H9 (cell line): ENCODE data around the gene DBH. TPM values are rescaled to one million over a fixed set of nuclear protein-coding genes. Genes with fewer than 3 reads are reported as not detected.

Experiments used
- DNase-seq: peaks from one replicate; pipeline ENCODE4 v3.0.0-alpha.2; 2017
- H2AFZ ChIP-seq: one replicate; pipeline ENCODE4 v1.6.1; 2013; ENCODE audit warnings: mild to moderate bottlenecking, low read length, control low read depth, moderate library complexity
- H2AK5ac ChIP-seq: 2 replicates; pipeline ENCODE4 v1.6.1; 2013; ENCODE audit warnings: low read length, control low read depth, mixed read lengths; ENCODE audit not compliant: insufficient read length
- H2BK120ac ChIP-seq: one replicate; pipeline ENCODE4 v1.6.1; 2013; ENCODE audit warnings: low read depth, mild to moderate bottlenecking, low read length, control low read depth, inconsistent platforms; ENCODE audit not compliant: poor library complexity, severe bottlenecking
- H2BK12ac ChIP-seq: 2 replicates; pipeline ENCODE4 v1.6.1; 2013; ENCODE audit warnings: low read length, control low read depth, mixed read lengths, low read depth; ENCODE audit not compliant: insufficient read length
- H2BK15ac ChIP-seq: 2 replicates; pipeline ENCODE4 v1.6.1; 2013; ENCODE audit warnings: low read depth, low read length, control low read depth
- H2BK20ac ChIP-seq: one replicate; pipeline ENCODE4 v1.6.1; 2013; ENCODE audit warnings: low read depth, mild to moderate bottlenecking, low read length, control low read depth, inconsistent platforms; ENCODE audit not compliant: poor library complexity, severe bottlenecking
- H2BK5ac ChIP-seq: 2 replicates; pipeline ENCODE4 v1.6.1; 2013; ENCODE audit warnings: low read length, control low read depth, mixed read lengths; ENCODE audit not compliant: insufficient read length
- H3K14ac ChIP-seq: 2 replicates; pipeline ENCODE4 v1.6.1; 2013; ENCODE audit warnings: low read length, control low read depth; ENCODE audit not compliant: insufficient read depth
- H3K18ac ChIP-seq: 2 replicates; pipeline ENCODE4 v1.6.1; 2013; ENCODE audit warnings: low read depth, mild to moderate bottlenecking, mixed read lengths, low read length, control low read depth; ENCODE audit not compliant: insufficient read length
- H3K23ac ChIP-seq: 2 replicates; pipeline ENCODE4 v1.6.1; 2013; ENCODE audit warnings: low read length, control low read depth, mixed read lengths, low read depth; ENCODE audit not compliant: insufficient read length
- H3K23me2 ChIP-seq: 2 replicates; pipeline ENCODE4 v1.6.1; 2013; ENCODE audit warnings: low read depth, mild to moderate bottlenecking, mixed read lengths, low read length, control low read depth; ENCODE audit not compliant: insufficient read length, poor library complexity, severe bottlenecking
- H3K27ac ChIP-seq: 2 replicates; pipeline ENCODE4 v1.5.1; 2013; ENCODE audit warnings: low read length, control low read depth, mixed read lengths, low read depth; ENCODE audit not compliant: insufficient read length
- H3K27me3 ChIP-seq: 2 replicates; pipeline ENCODE4 v1.6.1; 2013; ENCODE audit warnings: low read length, control low read depth, inconsistent platforms; ENCODE audit not compliant: insufficient read depth
- H3K4ac ChIP-seq: 2 replicates; pipeline ENCODE4 v1.6.1; 2013; ENCODE audit warnings: low read depth, mild to moderate bottlenecking, control low read depth, inconsistent platforms, low read length, moderate library complexity
- H3K4me1 ChIP-seq: 2 replicates; pipeline ENCODE4 v1.6.1; 2013; ENCODE audit warnings: low read length, control low read depth, inconsistent platforms; ENCODE audit not compliant: insufficient read depth
- H3K4me2 ChIP-seq: 2 replicates; pipeline ENCODE4 v1.6.1; 2013; ENCODE audit warnings: low read length, control low read depth, mixed read lengths; ENCODE audit not compliant: insufficient read length, insufficient read depth
- H3K56ac ChIP-seq: 2 replicates; pipeline ENCODE4 v1.6.1; 2013; ENCODE audit warnings: low read depth, mild to moderate bottlenecking, mixed read lengths, low read length, control low read depth; ENCODE audit not compliant: insufficient read length
- H3K79me1 ChIP-seq: 2 replicates; pipeline ENCODE4 v1.6.1; 2013; ENCODE audit warnings: low read depth, mild to moderate bottlenecking, moderate library complexity, low read length, control low read depth, inconsistent platforms; ENCODE audit not compliant: insufficient read depth, poor library complexity, severe bottlenecking
- H3K79me2 ChIP-seq: 2 replicates; pipeline ENCODE4 v1.6.1; 2013; ENCODE audit warnings: low read length, control low read depth, inconsistent platforms; ENCODE audit not compliant: insufficient read depth
- H3K9ac ChIP-seq: 2 replicates; pipeline ENCODE4 v1.6.1; 2013; ENCODE audit warnings: low read length, control low read depth, mixed read lengths; ENCODE audit not compliant: insufficient read length; ENCODE audit errors: extremely low read depth
- H3K9me3 ChIP-seq: one replicate; pipeline ENCODE4 v1.6.1; 2013; ENCODE audit warnings: low read depth, low read length, inconsistent platforms; ENCODE audit not compliant: control insufficient read depth
- H3T11ph ChIP-seq: one replicate; pipeline ENCODE4 v1.6.1; 2013; ENCODE audit warnings: mild to moderate bottlenecking, low read length, control low read depth, inconsistent platforms
- H4K20me1 ChIP-seq: one replicate; pipeline ENCODE4 v1.6.1; 2013; ENCODE audit not compliant: control insufficient read depth, insufficient read length, insufficient read depth
- H4K5ac ChIP-seq: 2 replicates; pipeline ENCODE4 v1.6.1; 2013; ENCODE audit warnings: low read depth, mild to moderate bottlenecking, mixed read lengths, low read length, control low read depth; ENCODE audit not compliant: insufficient read length
- H4K8ac ChIP-seq: replicated peaks from 2 replicates; pipeline ENCODE4 v1.6.1; 2013; ENCODE audit warnings: low read length, control low read depth, mixed read lengths, low read depth; ENCODE audit not compliant: insufficient read length
- H4K91ac ChIP-seq: 2 replicates; pipeline ENCODE4 v1.6.1; 2013; ENCODE audit warnings: low read depth, mild to moderate bottlenecking, moderate library complexity, mixed read lengths, low read length, control low read depth; ENCODE audit not compliant: insufficient read length
- H3K27ac Mint-ChIP-seq, 3 experiments: 2 replicates in 2 of 3; 3 replicates in 1 of 3; pipeline ENCODE4 v1.8.0; 2020 to 2021; ENCODE audit warnings: mixed read lengths in 3 of 3, mild to moderate bottlenecking in 1 of 3, moderate library complexity in 1 of 3
- H3K27me3 Mint-ChIP-seq: 2 replicates; pipeline ENCODE4 v1.8.0; 2021; ENCODE audit warnings: low read depth, mild to moderate bottlenecking, moderate library complexity, mixed read lengths
- H3K36me3 Mint-ChIP-seq, 3 experiments: 2 replicates in 2 of 3; 3 replicates in 1 of 3; pipeline ENCODE4 v1.8.0; 2020 to 2021; ENCODE audit warnings: low read depth in 3 of 3, mixed read lengths in 3 of 3; ENCODE audit not compliant: insufficient read depth in 1 of 3
- H3K4me1 Mint-ChIP-seq, 2 experiments: 2 replicates each; pipeline ENCODE4 v1.8.0; 2020; ENCODE audit warnings: mixed read lengths in 2 of 2
- H3K4me3 Mint-ChIP-seq, 2 experiments: 2 replicates in 1 of 2; 3 replicates in 1 of 2; pipeline ENCODE4 v1.8.0; 2020 to 2021; ENCODE audit warnings: mild to moderate bottlenecking in 2 of 2, mixed read lengths in 2 of 2, moderate library complexity in 1 of 2
- H3K9me3 Mint-ChIP-seq, 2 experiments: 2 replicates in 1 of 2; 3 replicates in 1 of 2; pipeline ENCODE4 v1.8.0; 2020; ENCODE audit warnings: mild to moderate bottlenecking in 2 of 2, mixed read lengths in 2 of 2, moderate library complexity in 1 of 2
- WGBS: extraction: QIAGEN DNeasy Blood & Tissue Kit; methylation state at CpG from one replicate; pipeline ENCODE4 v1.1.7; 2013; ENCODE audit warnings: missing lambda C conversion rate, low lambda C conversion rate, mixed read lengths; ENCODE audit not compliant: insufficient read length; ENCODE audit errors: extremely low coverage; 5-methylcytosine and 5-hydroxymethylcytosine counted together
- total RNA-seq: library from RNA; stranded (reverse); gene quantifications from 2 replicates; pipeline ENCODE4 v1.2.1, GENCODE V29; 2021
- TF ChIP-seq, protein P1 (sequence below): fragments of 200-600 bp; sonication (generic); conservative IDR thresholded peaks from 3 replicates; pipeline ENCODE4 v1.8.0; 2021; ENCODE audit warnings: antibody characterized with exemption, mild to moderate bottlenecking

DBH gene
- total RNA-seq, 1 experiment from 2014 or later, result not detected

DNA sequence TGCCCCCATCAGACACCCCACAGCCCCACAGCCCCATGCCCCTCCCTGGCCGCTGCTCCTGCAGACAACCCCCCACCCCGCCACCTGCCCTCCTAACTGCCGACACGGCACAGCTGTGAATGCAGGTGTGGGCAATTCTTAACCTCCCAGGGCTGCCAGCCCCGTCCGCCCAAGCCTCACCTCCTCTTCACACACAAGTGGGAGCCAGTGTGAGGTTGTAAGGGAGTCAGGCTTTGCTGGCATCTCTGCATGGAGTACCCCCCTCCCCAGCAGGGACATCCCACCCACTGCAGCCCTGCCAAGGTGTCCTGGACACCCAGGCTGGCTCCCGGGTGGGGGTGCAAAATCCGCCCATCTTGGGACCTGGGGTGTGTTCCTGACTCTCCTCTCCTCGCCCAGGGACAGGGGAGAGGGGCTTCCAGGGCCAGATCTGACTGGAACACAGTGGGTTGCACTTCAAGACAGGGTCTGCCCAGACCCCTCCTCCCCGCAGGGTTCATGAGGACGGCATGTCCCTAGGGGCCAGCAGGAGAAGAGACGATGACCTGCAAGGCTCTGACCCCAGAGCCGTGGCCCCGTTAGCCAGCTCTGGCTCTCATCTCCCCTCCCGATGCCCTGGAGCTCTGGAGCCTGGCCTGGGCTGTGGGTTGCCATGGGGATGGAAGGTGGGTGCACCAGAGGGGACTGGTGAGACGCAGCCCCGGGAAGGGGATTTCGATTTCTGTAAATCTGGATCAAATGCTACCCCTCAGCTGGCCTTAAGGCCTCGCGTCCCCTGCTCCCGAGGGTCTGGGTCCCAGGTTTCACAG lies 67.6 kb downstream of the DBH start:
- Histone ChIP-seq H3K23ac (no peak overlapping the region), H3K4me2 (no peak overlapping the region), H2AK5ac (no peak overlapping the region), H2BK5ac (no peak overlapping the region), H3K27me3 (no peaks in the 10 kb centered on the region), H3K18ac (no peak overlapping the region), H4K20me1 (no peaks in the 10 kb centered on the region), H2BK15ac (no peak overlapping the region), H4K8ac (no peak overlapping the region), H2BK12ac (no peak overlapping the region), H3K79me2 (no peaks in the 10 kb centered on the region), H2AFZ (no peak overlapping the region), H3K23me2 (peaks cover 4% of the 10 kb centered on the region), H3K4ac (no peak overlapping the region), H4K5ac (no peak overlapping the region), H3K14ac (no peak overlapping the region; the same call in 1 of the 2 replicates), H2BK120ac (no peak overlapping the region), H3T11ph (no peak overlapping the region), H4K91ac (no peak overlapping the region), H2BK20ac (no peak overlapping the region), H3K56ac (no peak overlapping the region), H3K9me3 (no peaks in the 10 kb centered on the region), H3K4me1 (no peaks in the 10 kb centered on the region), H3K79me1 (no peaks in the 10 kb centered on the region), H3K9ac (no peak overlapping the region), H3K27ac (no peak overlapping the region)
- DNase-seq, result no peak
- Mint-ChIP-seq H3K27ac (no peak overlapping the region), H3K27me3 (no peaks in the 10 kb centered on the region), H3K4me3 (no peak overlapping the region), H3K36me3 (0 out of 7 replicates have a peak, but pooled peaks cover 0 to under 1% (median 0%) of the 10 kb centered on the region in 3 experiments), H3K4me1 (peaks cover 2 to 20% of the 10 kb centered on the region in 2 experiments), H3K9me3 (no peaks in the 10 kb centered on the region)
- WGBS, result no CpG with 5 or more reads among the region's 21 CpGs
- TF ChIP-seq, protein P1, sequence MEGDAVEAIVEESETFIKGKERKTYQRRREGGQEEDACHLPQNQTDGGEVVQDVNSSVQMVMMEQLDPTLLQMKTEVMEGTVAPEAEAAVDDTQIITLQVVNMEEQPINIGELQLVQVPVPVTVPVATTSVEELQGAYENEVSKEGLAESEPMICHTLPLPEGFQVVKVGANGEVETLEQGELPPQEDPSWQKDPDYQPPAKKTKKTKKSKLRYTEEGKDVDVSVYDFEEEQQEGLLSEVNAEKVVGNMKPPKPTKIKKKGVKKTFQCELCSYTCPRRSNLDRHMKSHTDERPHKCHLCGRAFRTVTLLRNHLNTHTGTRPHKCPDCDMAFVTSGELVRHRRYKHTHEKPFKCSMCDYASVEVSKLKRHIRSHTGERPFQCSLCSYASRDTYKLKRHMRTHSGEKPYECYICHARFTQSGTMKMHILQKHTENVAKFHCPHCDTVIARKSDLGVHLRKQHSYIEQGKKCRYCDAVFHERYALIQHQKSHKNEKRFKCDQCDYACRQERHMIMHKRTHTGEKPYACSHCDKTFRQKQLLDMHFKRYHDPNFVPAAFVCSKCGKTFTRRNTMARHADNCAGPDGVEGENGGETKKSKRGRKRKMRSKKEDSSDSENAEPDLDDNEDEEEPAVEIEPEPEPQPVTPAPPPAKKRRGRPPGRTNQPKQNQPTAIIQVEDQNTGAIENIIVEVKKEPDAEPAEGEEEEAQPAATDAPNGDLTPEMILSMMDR, result no peak
